NCI-H2107 treated with DMSO at 0.1 percent for 48 hours (cell line): ENCODE results near the gene MRPL11.

ENCODE experiments used
- DNase-seq: peaks from one replicate; lab custom pipeline; 2025; ENCODE audit not compliant: unreplicated experiment; lab: John Stamatoyannopoulos, UW

The MRPL11 gene

DNA sequence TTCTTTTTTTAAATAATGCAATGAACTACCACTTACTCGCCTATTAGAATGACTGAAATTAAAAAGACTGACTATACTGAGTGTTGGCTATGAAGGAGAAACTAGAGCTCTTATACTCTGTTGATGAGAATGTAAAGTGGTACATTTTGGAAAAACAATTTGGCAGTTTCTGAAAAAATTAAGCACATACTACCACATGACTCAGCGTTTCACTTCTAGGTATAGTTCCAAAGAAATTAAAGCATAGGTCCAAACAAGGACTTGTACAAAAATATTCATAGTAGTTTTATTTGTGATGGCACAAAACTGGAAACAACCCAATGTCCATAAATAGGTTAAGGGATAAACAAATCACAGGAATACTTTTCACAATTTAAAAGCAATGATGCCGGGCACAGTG lies 44.7 kb downstream of the MRPL11 start:
- DNase-seq: no peak

DNA sequence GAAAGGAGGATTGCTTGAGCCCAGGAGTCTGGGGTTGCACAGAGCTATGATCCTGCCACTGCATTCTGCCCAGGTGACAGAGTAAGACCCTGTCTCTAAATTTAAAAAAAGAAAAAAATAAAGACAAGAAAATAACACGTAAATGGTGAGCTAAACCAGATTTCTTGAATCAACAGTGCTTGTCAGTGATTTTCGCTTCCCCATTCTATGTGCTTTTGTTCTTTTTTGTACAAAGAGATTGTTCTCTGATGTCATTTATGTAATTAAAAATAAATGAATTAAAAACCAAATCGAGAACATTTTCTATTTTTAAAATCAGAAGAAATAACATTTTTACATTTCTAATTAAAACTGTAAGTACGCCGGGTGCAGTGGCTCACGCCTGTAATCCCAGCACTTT lies 47.3 kb downstream of the MRPL11 start:
- DNase-seq: no peak

DNA sequence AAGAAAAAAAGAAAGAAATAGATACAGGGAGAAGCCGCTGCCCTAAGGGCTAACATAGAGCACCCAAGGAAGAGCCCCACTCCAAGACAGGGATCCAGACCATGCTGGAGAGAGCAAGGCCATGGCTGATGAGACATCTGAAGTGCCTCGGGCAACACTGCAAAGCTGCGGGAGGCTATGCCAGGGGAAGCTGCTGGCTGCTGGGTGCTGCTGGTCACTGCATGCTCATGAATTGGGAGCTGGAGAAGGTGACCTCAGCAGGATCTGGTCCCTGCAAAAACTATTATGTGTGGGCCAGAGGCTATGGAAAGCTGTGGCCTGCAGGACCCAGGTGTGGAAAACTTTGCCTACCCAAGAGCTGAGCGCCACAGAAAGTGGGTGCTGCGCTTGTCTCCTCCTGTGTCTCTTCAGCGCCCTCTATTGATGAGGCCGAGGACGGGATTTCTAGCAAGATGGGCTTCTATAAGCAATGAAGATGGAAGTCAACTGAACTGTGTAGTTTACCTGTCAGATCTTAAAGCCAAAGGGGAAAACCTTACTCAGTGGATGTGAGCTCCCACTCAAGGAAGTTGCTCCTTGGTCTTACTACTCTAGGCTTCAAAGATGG lies 49.8 kb downstream of the MRPL11 start:
- peak; percentile 64 for DNase-seq

DNA sequence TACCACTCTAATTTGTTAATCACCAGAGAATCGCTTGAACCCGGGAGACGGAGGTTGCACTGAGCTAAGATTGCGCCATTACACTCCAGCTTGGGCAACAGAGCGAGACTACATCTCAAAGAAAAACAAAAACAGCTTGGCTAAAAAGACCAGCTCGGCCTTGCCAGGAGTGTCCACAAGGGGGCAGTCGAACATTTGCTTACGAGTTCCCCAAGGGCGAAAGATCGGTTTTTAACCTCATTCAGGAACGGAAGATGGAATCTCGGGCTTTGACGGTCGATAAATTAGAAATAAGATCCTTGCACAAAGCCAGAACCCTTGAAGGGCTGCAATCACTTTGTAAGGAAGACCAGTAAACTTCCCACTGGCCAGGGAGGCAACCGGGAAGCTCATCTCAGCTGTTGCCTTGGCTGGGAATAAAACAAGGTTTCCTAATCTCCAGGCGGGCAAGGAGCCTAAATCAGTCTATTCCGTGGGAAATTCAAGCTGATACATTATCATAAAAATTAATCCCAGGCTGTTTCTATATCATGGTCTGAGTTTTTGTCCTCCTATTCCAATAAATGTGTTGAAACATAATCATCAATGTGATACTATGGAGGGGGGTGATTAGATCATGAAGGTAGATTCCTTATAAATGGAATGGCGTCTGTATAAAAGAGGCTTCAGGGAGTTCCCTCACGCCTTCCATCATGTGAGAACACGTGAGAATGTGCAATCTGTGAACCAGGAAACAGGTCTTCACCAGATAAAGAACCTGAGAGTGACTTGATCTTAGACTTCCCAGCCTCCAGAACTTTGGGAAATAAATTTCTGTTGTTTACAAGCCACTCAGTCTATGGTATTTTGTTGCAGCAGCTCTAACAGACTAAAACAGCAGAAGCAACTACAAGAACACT lies 52.2 kb downstream of the MRPL11 start:
- DNase-seq: peak; percentile 68
